ENCODE data around the gene CGNL1. TPM values are rescaled to one million over a fixed set of nuclear protein-coding genes. Genes with fewer than 3 reads are reported as not detected.
A peak's percentile ranks its signal among the peaks of the same experiment; 100 is the strongest.

The CGNL1 gene
- total and polyA plus RNA-seq, 5 donors from 2014 or later = not detected

DNA sequence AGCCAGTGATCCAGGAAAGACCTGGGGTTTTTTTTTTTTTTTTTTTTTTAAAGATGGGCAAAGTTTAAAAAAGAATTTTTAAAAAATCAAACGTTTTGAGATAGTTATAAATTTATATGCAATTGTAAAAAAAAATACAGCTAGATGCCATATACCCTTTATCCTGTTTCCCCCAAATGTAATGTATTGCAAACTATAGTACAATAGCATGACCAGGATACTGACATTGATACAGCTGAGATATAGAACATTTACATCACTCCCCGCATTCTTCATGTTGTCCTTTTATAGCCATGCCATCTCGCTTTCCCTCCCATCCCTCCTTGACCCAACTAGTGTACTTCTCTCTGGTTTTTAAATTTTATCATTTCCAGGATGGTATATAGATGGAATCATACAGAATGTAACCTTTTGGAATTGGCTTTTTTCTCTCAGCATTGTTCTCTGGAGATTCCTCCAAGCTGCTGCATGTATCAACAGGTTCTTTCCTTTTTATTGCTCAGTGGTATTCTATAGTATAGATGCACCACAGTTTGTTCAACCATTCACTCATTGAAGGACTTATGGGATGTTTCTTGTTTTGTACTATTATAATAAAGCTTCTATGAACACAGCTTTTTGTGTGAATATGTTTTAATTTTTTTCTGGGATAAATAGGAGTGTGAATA lies 104.9 kb downstream of the CGNL1 start:
- H3K36me3 Mint-ChIP-seq = no peaks in the 10 kb centered on the region
- H3K4me3 Mint-ChIP-seq = no peak overlapping the region
- Histone ChIP-seq H3K9me3 (ENCODE audit: control insufficient read depth in 2 of 2, low read length in 2 of 2) (no peaks in the 10 kb centered on the region), H3K36me3 (ENCODE audit: control insufficient read depth, insufficient read depth, low read length) (no peaks in the 10 kb centered on the region), H3K4me1 (ENCODE audit: control insufficient read depth, insufficient read depth, low read length, poor library complexity, severe bottlenecking) (no peaks in the 10 kb centered on the region), H3K4me3 (ENCODE audit: low read depth, low read length) (no peak overlapping the region), H3K27me3 (ENCODE audit: control insufficient read depth, insufficient read depth, low read length) (peaks cover 8% of the 10 kb centered on the region), H3K27ac (ENCODE audit: insufficient read depth, low read length, poor library complexity, severe bottlenecking) (no peak overlapping the region)
- no peaks in the 10 kb centered on the region for H3K4me1 Mint-ChIP-seq
- no peak for ATAC-seq (ENCODE audit: low read depth in 2 of 2)
- no peaks in the 10 kb centered on the region for H3K9me3 Mint-ChIP-seq
- peaks cover 23% of the 10 kb centered on the region for H3K27me3 Mint-ChIP-seq
- H3K27ac Mint-ChIP-seq = no peak overlapping the region
- DNase-seq = no peak

DNA sequence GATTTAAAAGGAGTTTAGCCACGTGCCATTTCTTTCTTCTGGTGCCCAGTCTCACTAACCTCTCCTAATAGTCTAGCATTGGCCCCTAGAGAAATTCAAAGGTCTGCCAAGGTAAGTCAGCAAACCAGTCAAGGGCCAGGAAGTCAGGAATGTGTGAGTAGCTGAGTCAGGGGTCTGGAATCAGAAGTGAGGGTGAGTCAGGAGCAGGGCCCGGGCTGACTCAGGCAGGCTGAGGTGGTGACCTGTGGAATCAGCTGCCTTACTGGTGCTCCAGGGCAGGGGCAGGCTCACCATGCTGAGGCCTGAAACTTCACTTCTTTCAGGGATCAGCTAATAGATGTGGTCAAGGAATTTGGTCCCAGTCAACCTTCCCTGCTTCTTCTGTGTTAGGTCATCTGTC lies 109.6 kb downstream of the CGNL1 start:
- no peak overlapping the region for H3K27ac Mint-ChIP-seq
- Histone ChIP-seq H3K9me3 (ENCODE audit: control insufficient read depth in 2 of 2, low read length in 2 of 2) (no peaks in the 10 kb centered on the region), H3K27ac (ENCODE audit: insufficient read depth, low read length, poor library complexity, severe bottlenecking) (no peak overlapping the region), H3K4me1 (ENCODE audit: control insufficient read depth, insufficient read depth, low read length, poor library complexity, severe bottlenecking) (no peaks in the 10 kb centered on the region), H3K36me3 (ENCODE audit: control insufficient read depth, insufficient read depth, low read length) (no peaks in the 10 kb centered on the region), H3K27me3 (ENCODE audit: control insufficient read depth, insufficient read depth, low read length) (peaks cover 6% of the 10 kb centered on the region), H3K4me3 (ENCODE audit: low read depth, low read length) (no peak overlapping the region)
- no peaks in the 10 kb centered on the region for H3K36me3 Mint-ChIP-seq
- H3K27me3 Mint-ChIP-seq = peaks cover 25% of the 10 kb centered on the region
- no peaks in the 10 kb centered on the region for H3K4me1 Mint-ChIP-seq
- no peak for ATAC-seq (ENCODE audit: low read depth in 2 of 2)
- peaks cover 0 to 2% (median 0%) of the 10 kb centered on the region in 7 donors for H3K9me3 Mint-ChIP-seq
- H3K4me3 Mint-ChIP-seq = no peak overlapping the region
- DNase-seq = no peak

DNA sequence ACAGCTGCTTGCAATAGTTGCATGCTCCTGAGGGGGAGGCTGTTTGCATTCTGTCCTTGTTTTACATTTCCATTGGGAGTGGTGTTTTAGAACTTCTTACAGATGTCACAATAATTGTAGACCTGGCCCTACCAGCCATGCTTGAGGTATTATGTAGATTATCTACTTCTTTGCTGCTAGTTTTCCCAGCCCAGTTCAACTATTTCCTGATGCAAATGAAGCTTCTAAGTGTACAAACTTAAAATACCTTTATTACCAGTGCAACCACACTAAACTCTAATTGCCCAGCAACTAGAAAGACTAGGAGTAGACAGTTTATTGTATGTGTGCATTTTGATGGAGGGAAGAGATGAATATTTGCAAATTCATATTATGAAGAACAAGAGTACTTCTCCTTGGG lies 110.5 kb downstream of the CGNL1 start:
- no peaks in the 10 kb centered on the region for H3K9me3 ChIP-seq (ENCODE audit: control insufficient read depth in 2 of 2, low read length in 2 of 2)

DNA sequence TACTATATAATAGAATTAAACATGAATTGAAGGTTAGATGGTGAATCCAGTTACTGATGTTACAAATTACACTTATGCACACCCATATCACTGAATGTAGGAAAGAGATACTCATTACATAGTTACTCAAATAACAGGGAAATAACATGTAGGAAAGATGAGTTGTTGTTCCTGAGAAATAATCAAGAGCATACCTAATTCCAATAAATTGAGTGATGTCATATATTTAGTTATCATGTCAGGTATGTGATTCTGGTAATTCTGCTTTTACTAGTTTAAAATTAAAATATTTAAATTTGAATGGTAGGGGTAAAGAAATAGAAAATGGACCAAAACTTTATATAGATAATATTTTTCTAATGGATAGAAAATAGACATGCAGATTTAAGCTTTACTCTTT lies 112.8 kb downstream of the CGNL1 start:
- no peaks in the 10 kb centered on the region for H3K36me3 Mint-ChIP-seq
- DNase-seq = no peak
- H3K4me3 Mint-ChIP-seq = no peak overlapping the region
- ATAC-seq (ENCODE audit: low read depth in 2 of 2) = no peak
- H3K9me3 Mint-ChIP-seq = peaks cover 0 to 2% (median 0%) of the 10 kb centered on the region in 7 donors
- H3K4me1 Mint-ChIP-seq = no peaks in the 10 kb centered on the region
- H3K9me3 ChIP-seq (ENCODE audit: control insufficient read depth in 2 of 2, low read length in 2 of 2) = no peaks in the 10 kb centered on the region
- H3K36me3 ChIP-seq (ENCODE audit: control insufficient read depth, insufficient read depth, low read length) = no peaks in the 10 kb centered on the region
- H3K27me3 ChIP-seq (ENCODE audit: control insufficient read depth, insufficient read depth, low read length) = peaks cover 11% of the 10 kb centered on the region
- H3K27ac Mint-ChIP-seq = no peak overlapping the region
- peaks cover 19% of the 10 kb centered on the region for H3K27me3 Mint-ChIP-seq
- no peak overlapping the region for H3K4me3 ChIP-seq (ENCODE audit: low read depth, low read length)
- no peaks in the 10 kb centered on the region for H3K4me1 ChIP-seq (ENCODE audit: control insufficient read depth, insufficient read depth, low read length, poor library complexity, severe bottlenecking)
- H3K27ac ChIP-seq (ENCODE audit: insufficient read depth, low read length, poor library complexity, severe bottlenecking) = no peak overlapping the region

More for the DNA sequence above, 110.5 kb downstream of the CGNL1 start:
- peaks cover 6% of the 10 kb centered on the region for H3K27me3 ChIP-seq (ENCODE audit: control insufficient read depth, insufficient read depth, low read length)
- no peak overlapping the region for H3K27ac ChIP-seq (ENCODE audit: insufficient read depth, low read length, poor library complexity, severe bottlenecking)
- DNase-seq (no peak), ATAC-seq (ENCODE audit: low read depth in 2 of 2) (no peak)
- H3K36me3 ChIP-seq (ENCODE audit: control insufficient read depth, insufficient read depth, low read length) = no peaks in the 10 kb centered on the region
- H3K9me3 Mint-ChIP-seq = peaks cover 0 to 2% (median 0%) of the 10 kb centered on the region in 7 donors
- H3K4me1 Mint-ChIP-seq = no peaks in the 10 kb centered on the region
- H3K27ac Mint-ChIP-seq = peak overlapping the region in 1 of 3 donors; percentile 20
- no peaks in the 10 kb centered on the region for H3K36me3 Mint-ChIP-seq
- no peak overlapping the region for H3K4me3 ChIP-seq (ENCODE audit: low read depth, low read length)
- no peaks in the 10 kb centered on the region for H3K4me1 ChIP-seq (ENCODE audit: control insufficient read depth, insufficient read depth, low read length, poor library complexity, severe bottlenecking)
- peaks cover 26% of the 10 kb centered on the region for H3K27me3 Mint-ChIP-seq
- no peak overlapping the region for H3K4me3 Mint-ChIP-seq

DNA sequence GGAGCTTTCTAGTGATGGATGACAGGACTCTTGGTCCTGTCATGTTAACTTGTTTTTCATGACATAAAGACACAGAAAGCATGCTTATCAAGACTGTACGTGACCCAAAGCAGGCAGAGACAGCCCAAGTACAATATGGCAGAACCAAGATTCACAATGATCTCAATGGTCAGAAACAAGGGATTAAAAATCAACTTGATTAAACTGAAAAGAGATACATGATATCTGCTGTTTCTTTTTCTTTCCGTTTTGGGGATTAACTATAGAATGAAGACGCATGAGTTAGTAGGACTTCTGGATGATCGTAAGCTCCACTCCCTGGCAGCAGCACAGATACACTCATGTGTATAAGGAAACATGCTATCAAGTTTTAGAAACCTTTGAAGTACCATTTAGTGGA lies 117.0 kb downstream of the CGNL1 start:
- Mint-ChIP-seq H3K36me3 (no peaks in the 10 kb centered on the region), H3K27ac (no peak overlapping the region)
- ATAC-seq (ENCODE audit: low read depth in 2 of 2) = no peak

DNA sequence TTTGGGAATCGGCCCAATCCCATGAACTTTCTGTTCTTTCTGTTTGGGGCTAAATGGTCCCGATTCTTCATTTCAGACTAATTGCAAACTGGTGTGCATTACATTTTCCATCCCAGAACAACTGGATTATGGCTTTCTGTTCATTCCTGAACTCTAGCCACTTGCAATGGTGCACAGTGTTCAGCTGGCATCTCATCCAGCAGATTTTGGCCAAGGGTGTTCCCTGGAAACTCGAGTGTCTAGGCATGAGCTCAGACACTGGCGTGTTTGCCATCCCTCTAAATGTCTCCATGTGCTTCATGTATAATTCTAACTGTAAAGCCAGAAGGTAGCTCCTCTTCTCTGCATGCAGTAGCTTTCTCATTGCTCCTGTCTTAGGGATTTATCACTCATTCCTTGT lies 118.3 kb downstream of the CGNL1 start:
- Histone ChIP-seq H3K4me3 (ENCODE audit: low read depth, low read length) (no peak overlapping the region), H3K36me3 (ENCODE audit: control insufficient read depth, insufficient read depth, low read length) (no peaks in the 10 kb centered on the region), H3K27me3 (ENCODE audit: control insufficient read depth, insufficient read depth, low read length) (peaks cover 8% of the 10 kb centered on the region), H3K9me3 (ENCODE audit: control insufficient read depth in 2 of 2, low read length in 2 of 2) (no peaks in the 10 kb centered on the region), H3K4me1 (ENCODE audit: control insufficient read depth, insufficient read depth, low read length, poor library complexity, severe bottlenecking) (no peaks in the 10 kb centered on the region), H3K27ac (ENCODE audit: insufficient read depth, low read length, poor library complexity, severe bottlenecking) (no peak overlapping the region)
- peaks cover 12% of the 10 kb centered on the region for H3K27me3 Mint-ChIP-seq
- H3K36me3 Mint-ChIP-seq = no peaks in the 10 kb centered on the region
- DNase-seq (no peak), ATAC-seq (ENCODE audit: low read depth in 2 of 2) (no peak)
- peaks cover 0 to 1% (median 0%) of the 10 kb centered on the region in 7 donors for H3K9me3 Mint-ChIP-seq
- H3K4me3 Mint-ChIP-seq = no peak overlapping the region
- H3K27ac Mint-ChIP-seq = no peak overlapping the region
- H3K4me1 Mint-ChIP-seq = no peaks in the 10 kb centered on the region

More for the DNA sequence above, 117.0 kb downstream of the CGNL1 start:
- Histone ChIP-seq H3K27me3 (ENCODE audit: control insufficient read depth, insufficient read depth, low read length) (peaks cover 11% of the 10 kb centered on the region), H3K36me3 (ENCODE audit: control insufficient read depth, insufficient read depth, low read length) (no peaks in the 10 kb centered on the region), H3K4me1 (ENCODE audit: control insufficient read depth, insufficient read depth, low read length, poor library complexity, severe bottlenecking) (no peaks in the 10 kb centered on the region), H3K27ac (ENCODE audit: insufficient read depth, low read length, poor library complexity, severe bottlenecking) (no peak overlapping the region), H3K4me3 (ENCODE audit: low read depth, low read length) (no peak overlapping the region), H3K9me3 (ENCODE audit: control insufficient read depth in 2 of 2, low read length in 2 of 2) (no peaks in the 10 kb centered on the region)
- H3K4me1 Mint-ChIP-seq = no peaks in the 10 kb centered on the region
- no peak overlapping the region for H3K4me3 Mint-ChIP-seq
- H3K27me3 Mint-ChIP-seq = peaks cover 14% of the 10 kb centered on the region
- DNase-seq = no peak
- peaks cover 0 to 2% (median 0%) of the 10 kb centered on the region in 7 donors for H3K9me3 Mint-ChIP-seq

DNA sequence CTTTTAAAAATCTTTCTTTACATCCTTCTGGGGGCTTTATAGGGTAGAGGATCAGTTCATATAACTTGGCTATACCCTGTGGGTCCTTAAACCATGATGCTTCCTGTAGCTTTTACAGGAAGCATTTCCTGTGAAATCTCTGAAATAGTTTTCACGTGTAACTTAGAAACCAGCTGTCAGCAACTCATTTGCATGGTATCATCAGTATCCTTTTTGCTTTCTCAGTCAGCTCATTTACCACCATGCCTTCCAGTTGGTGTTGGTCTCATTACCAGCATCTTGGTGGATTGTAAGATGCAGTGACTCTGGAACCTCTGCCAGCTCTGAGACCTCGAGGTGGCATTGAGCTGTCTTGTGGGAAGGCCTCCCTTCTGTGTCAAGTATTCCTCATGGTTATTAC lies 118.7 kb downstream of the CGNL1 start:
- H3K4me1 Mint-ChIP-seq = no peaks in the 10 kb centered on the region
- DNase-seq = peak in 1 of 3 donors; percentile 15
- no peaks in the 10 kb centered on the region for H3K9me3 Mint-ChIP-seq
- Histone ChIP-seq H3K9me3 (ENCODE audit: control insufficient read depth in 2 of 2, low read length in 2 of 2) (no peaks in the 10 kb centered on the region), H3K27me3 (ENCODE audit: control insufficient read depth, insufficient read depth, low read length) (peaks cover 6% of the 10 kb centered on the region), H3K4me3 (ENCODE audit: low read depth, low read length) (no peak overlapping the region), H3K36me3 (ENCODE audit: control insufficient read depth, insufficient read depth, low read length) (no peaks in the 10 kb centered on the region), H3K4me1 (ENCODE audit: control insufficient read depth, insufficient read depth, low read length, poor library complexity, severe bottlenecking) (no peaks in the 10 kb centered on the region), H3K27ac (ENCODE audit: insufficient read depth, low read length, poor library complexity, severe bottlenecking) (no peak overlapping the region)
- H3K4me3 Mint-ChIP-seq = no peak overlapping the region
- H3K27me3 Mint-ChIP-seq = peaks cover 7% of the 10 kb centered on the region
- no peak for ATAC-seq (ENCODE audit: low read depth in 2 of 2)
- no peaks in the 10 kb centered on the region for H3K36me3 Mint-ChIP-seq
- H3K27ac Mint-ChIP-seq = no peak overlapping the region

DNA sequence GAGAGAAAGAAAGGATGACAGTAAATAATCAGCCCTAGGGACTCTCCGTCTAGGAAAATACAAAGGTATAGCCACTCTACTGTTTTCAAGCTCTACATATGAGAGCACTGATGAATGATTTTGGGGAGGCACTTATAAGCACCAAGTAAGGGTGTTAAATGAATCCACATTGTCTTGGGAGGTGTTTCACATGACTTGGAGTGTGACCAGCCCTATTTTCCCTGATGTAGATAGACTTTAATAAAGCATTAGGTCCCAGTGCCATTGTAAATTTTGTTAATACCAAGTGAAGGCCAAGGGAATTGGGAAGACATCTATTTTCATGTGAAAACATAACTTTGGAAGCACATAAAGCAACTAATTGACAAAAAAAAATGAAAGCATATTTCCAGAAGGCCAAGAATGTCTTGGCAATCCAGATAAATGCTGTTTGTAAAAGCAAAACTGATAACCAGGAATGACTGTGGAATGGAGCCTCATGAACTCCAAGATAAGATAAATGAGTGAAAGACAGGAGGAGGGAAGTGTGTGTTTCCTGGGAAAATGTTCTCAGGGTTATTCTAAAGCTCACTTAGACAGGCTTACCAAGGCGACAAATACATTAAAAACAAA lies 119.4 kb downstream of the CGNL1 start:
- Histone ChIP-seq H3K27me3 (ENCODE audit: control insufficient read depth, insufficient read depth, low read length) (peaks cover 6% of the 10 kb centered on the region), H3K27ac (ENCODE audit: insufficient read depth, low read length, poor library complexity, severe bottlenecking) (no peak overlapping the region), H3K4me1 (ENCODE audit: control insufficient read depth, insufficient read depth, low read length, poor library complexity, severe bottlenecking) (no peaks in the 10 kb centered on the region), H3K36me3 (ENCODE audit: control insufficient read depth, insufficient read depth, low read length) (no peaks in the 10 kb centered on the region), H3K4me3 (ENCODE audit: low read depth, low read length) (no peak overlapping the region), H3K9me3 (ENCODE audit: control insufficient read depth in 2 of 2, low read length in 2 of 2) (no peaks in the 10 kb centered on the region)
- Mint-ChIP-seq H3K4me3 (no peak overlapping the region), H3K27me3 (peaks cover 3% of the 10 kb centered on the region), H3K4me1 (no peaks in the 10 kb centered on the region), H3K27ac (no peak overlapping the region), H3K36me3 (no peaks in the 10 kb centered on the region), H3K9me3 (no peaks in the 10 kb centered on the region)
- DNase-seq (no peak), ATAC-seq (ENCODE audit: low read depth in 2 of 2) (no peak)
